Loucy (cell line): ENCODE results near the gene RAC3.

Source experiments
- CTCF ChIP-seq: fragments of 200-600 bp; sonication (generic); conservative IDR thresholded peaks from 2 replicates; pipeline ENCODE4 v1.5.1; 2014; ENCODE audit warnings: mild to moderate bottlenecking, antibody characterized with exemption, low read length
- EZH2phosphoT487 ChIP-seq: fragments of 200-600 bp; IDR thresholded peaks from 2 replicates; pipeline ENCODE4 v1.6.1; 2018; ENCODE audit warnings: antibody characterized with exemption, mild to moderate bottlenecking, moderate library complexity, borderline replicate concordance

- no peak for TF ChIP-seq CTCF
- no peak for TF ChIP-seq EZH2phosphoT487
These were observed 23.0 kb downstream of the RAC3 start for GRCh38 chr17:82054351-82055022.
